GM12878 (cell line): ENCODE results near the gene C5. TPM values are rescaled to one million over a fixed set of nuclear protein-coding genes. Genes with fewer than 3 reads are reported as not detected.

ENCODE experiments used
- CREB1 ChIP-seq: IDR thresholded peaks from 2 replicates; pipeline ENCODE4 v1.6.1; 2012; ENCODE audit warnings: low read depth, mild to moderate bottlenecking, inconsistent platforms
- EED ChIP-seq: sonication (generic); IDR thresholded peaks from 2 replicates; pipeline ENCODE4 v1.6.1; 2016; ENCODE audit warnings: antibody characterized with exemption, low read depth
- ETV6 ChIP-seq, 2 experiments: fragments of 450-650 bp in 1 of 2; IDR thresholded peaks in 1 of 2; conservative IDR thresholded peaks in 1 of 2; 2 replicates each; pipeline ENCODE4 v1.6.1; 2014; ENCODE audit warnings: antibody characterized with exemption in 1 of 2, borderline replicate concordance in 1 of 2, low read depth in 1 of 2, mild to moderate bottlenecking in 1 of 2, moderate library complexity in 1 of 2
- HDGF ChIP-seq: fragments of 450-650 bp; IDR thresholded peaks from 2 replicates; pipeline ENCODE4 v1.6.1; 2016; ENCODE audit warnings: antibody characterized with exemption
- MXI1 ChIP-seq: fragments of 150-350 bp; IDR thresholded peaks from 2 replicates; pipeline ENCODE4 v1.6.1; 2011; ENCODE audit warnings: low read depth, mild to moderate bottlenecking, inconsistent platforms, low read length, improper control_type of control experiment
- MYC ChIP-seq: IDR thresholded peaks from 2 replicates; pipeline ENCODE4 v1.6.1; 2011; ENCODE audit warnings: mild to moderate bottlenecking, low read length, moderate library complexity, inconsistent platforms; ENCODE audit not compliant: insufficient read depth, insufficient replicate concordance, insufficient read length, severe bottlenecking
- NR2F1 ChIP-seq: fragments of 450-650 bp; conservative IDR thresholded peaks from 2 replicates; pipeline ENCODE4 v1.6.1; 2017; ENCODE audit warnings: mild to moderate bottlenecking
- NRF1 ChIP-seq: conservative IDR thresholded peaks from 2 replicates; pipeline ENCODE4 v1.6.1; 2011; ENCODE audit warnings: mild to moderate bottlenecking, low read depth, low read length, improper control_type of control experiment
- POLR2AphosphoS5 ChIP-seq: IDR thresholded peaks from 2 replicates; pipeline ENCODE4 v1.6.1; 2011; ENCODE audit warnings: mild to moderate bottlenecking, low read length, inconsistent platforms
- RUNX3 ChIP-seq: IDR thresholded peaks from 2 replicates; pipeline ENCODE4 v1.6.1; 2012; ENCODE audit warnings: low read length, inconsistent platforms
- SIN3A ChIP-seq: IDR thresholded peaks from 2 replicates; pipeline ENCODE4 v1.6.1; 2012; ENCODE audit warnings: low read depth, low read length, improper control_type of control experiment
- SMAD5 ChIP-seq: IDR thresholded peaks from 2 replicates; pipeline ENCODE4 v1.6.1; 2016; ENCODE audit warnings: antibody characterized with exemption, low read depth
- SP1 ChIP-seq: IDR thresholded peaks from one replicate; pipeline ENCODE4 v1.6.1; 2011; ENCODE audit warnings: low read depth, low read length
- STAT1 ChIP-seq: fragments of 450-650 bp; conservative IDR thresholded peaks from 2 replicates; pipeline ENCODE4 v1.6.1; 2014; ENCODE audit warnings: antibody characterized with exemption, mild to moderate bottlenecking
- TCF3 ChIP-seq: IDR thresholded peaks from 2 replicates; pipeline ENCODE4 v1.6.1; 2012; ENCODE audit warnings: low read depth, mild to moderate bottlenecking, low read length, borderline replicate concordance; ENCODE audit not compliant: insufficient read depth
- YBX1 ChIP-seq: fragments of 450-650 bp; IDR thresholded peaks from 2 replicates; pipeline ENCODE4 v1.6.1; 2016; ENCODE audit warnings: antibody characterized with exemption
- polyA plus RNA-seq, 11 experiments: library from polyadenylated mRNA; depleted of rRNA in 4 of 11; unstranded in 6 of 11; stranded (reverse) in 5 of 11; fragments of >200 nt; fragmentation: Nextera tagmentation in 4 of 11; fragmentation: Illumina TruSeq in 1 of 11; extraction: Ambion mirVana in 4 of 11; extraction: Trizol in 1 of 11; gene quantifications; 1 replicate in 1 of 11; 2 replicates in 10 of 11; pipeline versions ENCODE4 v1.2.1 to v1.2.3, GENCODE V29; 2011 to 2016; ENCODE audit warnings: inconsistent platforms in 2 of 11, missing spikeins in 2 of 11, low read depth in 1 of 11
- total RNA-seq, 4 experiments: library from RNA; depleted of rRNA in 3 of 4; stranded (reverse); fragments of >200 nt in 3 of 4; fragmentation: Illumina TruSeq in 1 of 4; extraction: Trizol in 1 of 4; gene quantifications; 2 replicates each; pipeline versions ENCODE4 v1.2.1 to v1.2.3, GENCODE V29; 2013 to 2021
- TF ChIP-seq, protein P1 (sequence below): fragments of 450-650 bp; IDR thresholded peaks from 2 replicates; pipeline ENCODE4 v1.6.1; 2016; ENCODE audit warnings: mild to moderate bottlenecking
- TF ChIP-seq, protein P2 (sequence below): fragments of 450-650 bp; IDR thresholded peaks from 2 replicates; pipeline ENCODE4 v1.6.1; 2017; ENCODE audit warnings: low read depth, mild to moderate bottlenecking, moderate library complexity
- TF ChIP-seq, protein P3 (sequence below): IDR thresholded peaks from 2 replicates; pipeline ENCODE4 v1.6.1; 2011; ENCODE audit warnings: low read depth, mild to moderate bottlenecking, low read length, moderate library complexity, borderline replicate concordance; ENCODE audit errors: extremely low read depth
- TF ChIP-seq, protein P4 (sequence below): fragments of 450-650 bp; IDR thresholded peaks from 2 replicates; pipeline ENCODE4 v1.6.1; 2017; ENCODE audit warnings: mild to moderate bottlenecking, moderate library complexity
- TF ChIP-seq, protein P5 (sequence below): fragments of 150-350 bp; IDR thresholded peaks from 2 replicates; pipeline ENCODE4 v1.6.1; 2014; ENCODE audit warnings: mild to moderate bottlenecking, low read depth, low read length

Gene C5
- total and polyA plus RNA-seq, 10 of the 15 experiments (the other 5 are each of a cell fraction or from before 2014, with no cell fraction given): 0.39 to 2.2 (median 1.2) TPM

DNA sequence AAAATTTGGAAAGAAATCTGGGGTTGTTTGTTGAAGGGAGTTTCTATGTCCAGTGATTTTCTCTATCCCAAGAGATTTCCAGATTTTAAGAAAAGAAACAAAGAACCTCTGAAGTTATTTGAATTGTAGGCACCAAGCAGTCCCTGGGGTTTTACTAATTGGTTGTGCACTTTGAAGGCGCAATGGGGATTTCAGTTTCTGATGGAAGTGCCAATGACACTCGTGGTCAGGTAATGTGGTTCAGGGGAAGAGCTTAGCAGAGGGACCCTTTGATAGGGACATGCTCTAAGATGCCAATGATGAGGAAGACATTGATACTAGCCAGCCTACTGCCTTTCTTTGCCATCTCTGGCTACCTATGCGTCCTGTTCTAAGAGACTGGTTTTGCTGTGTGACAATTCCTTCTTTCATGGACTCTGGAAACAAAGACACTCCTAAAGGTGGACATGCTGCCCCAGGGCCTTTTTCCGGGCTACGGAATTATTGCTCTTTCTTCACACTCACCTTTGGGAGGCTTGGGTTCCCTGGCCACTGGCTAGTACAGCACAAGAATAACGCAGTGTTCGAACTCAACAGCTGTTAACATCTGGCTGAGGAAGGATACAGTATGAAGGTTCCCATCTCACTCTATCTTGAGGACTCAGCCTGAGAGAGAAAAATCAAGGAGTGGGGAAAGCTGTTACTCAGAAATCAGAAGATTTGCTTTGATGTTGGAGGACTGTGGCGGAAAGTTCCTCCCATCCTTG lies 116.6 kb downstream of the C5 start (continued):
- TF ChIP-seq, protein P1, sequence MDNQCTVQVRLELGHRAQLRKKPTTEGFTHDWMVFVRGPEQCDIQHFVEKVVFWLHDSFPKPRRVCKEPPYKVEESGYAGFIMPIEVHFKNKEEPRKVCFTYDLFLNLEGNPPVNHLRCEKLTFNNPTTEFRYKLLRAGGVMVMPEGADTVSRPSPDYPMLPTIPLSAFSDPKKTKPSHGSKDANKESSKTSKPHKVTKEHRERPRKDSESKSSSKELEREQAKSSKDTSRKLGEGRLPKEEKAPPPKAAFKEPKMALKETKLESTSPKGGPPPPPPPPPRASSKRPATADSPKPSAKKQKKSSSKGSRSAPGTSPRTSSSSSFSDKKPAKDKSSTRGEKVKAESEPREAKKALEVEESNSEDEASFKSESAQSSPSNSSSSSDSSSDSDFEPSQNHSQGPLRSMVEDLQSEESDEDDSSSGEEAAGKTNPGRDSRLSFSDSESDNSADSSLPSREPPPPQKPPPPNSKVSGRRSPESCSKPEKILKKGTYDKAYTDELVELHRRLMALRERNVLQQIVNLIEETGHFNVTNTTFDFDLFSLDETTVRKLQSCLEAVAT: peak; percentile 71; the same call in 1 of the 2 replicates
- no peak for TF ChIP-seq NRF1
- TF ChIP-seq CREB1: no peak
- TF ChIP-seq TCF3: no peak
- TF ChIP-seq, protein P2, sequence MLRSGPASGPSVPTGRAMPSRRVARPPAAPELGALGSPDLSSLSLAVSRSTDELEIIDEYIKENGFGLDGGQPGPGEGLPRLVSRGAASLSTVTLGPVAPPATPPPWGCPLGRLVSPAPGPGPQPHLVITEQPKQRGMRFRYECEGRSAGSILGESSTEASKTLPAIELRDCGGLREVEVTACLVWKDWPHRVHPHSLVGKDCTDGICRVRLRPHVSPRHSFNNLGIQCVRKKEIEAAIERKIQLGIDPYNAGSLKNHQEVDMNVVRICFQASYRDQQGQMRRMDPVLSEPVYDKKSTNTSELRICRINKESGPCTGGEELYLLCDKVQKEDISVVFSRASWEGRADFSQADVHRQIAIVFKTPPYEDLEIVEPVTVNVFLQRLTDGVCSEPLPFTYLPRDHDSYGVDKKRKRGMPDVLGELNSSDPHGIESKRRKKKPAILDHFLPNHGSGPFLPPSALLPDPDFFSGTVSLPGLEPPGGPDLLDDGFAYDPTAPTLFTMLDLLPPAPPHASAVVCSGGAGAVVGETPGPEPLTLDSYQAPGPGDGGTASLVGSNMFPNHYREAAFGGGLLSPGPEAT: peak; percentile 75
- TF ChIP-seq NR2F1: 0 out of 2 replicates have a peak, but pooled peaks have one; percentile 22
- TF ChIP-seq MXI1: no peak
- TF ChIP-seq MYC: no peak
- no peak for TF ChIP-seq STAT1
- TF ChIP-seq YBX1: no peak
- TF ChIP-seq, protein P3, sequence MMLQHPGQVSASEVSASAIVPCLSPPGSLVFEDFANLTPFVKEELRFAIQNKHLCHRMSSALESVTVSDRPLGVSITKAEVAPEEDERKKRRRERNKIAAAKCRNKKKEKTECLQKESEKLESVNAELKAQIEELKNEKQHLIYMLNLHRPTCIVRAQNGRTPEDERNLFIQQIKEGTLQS: no peak
- TF ChIP-seq SP1: no peak
- TF ChIP-seq, protein P4, sequence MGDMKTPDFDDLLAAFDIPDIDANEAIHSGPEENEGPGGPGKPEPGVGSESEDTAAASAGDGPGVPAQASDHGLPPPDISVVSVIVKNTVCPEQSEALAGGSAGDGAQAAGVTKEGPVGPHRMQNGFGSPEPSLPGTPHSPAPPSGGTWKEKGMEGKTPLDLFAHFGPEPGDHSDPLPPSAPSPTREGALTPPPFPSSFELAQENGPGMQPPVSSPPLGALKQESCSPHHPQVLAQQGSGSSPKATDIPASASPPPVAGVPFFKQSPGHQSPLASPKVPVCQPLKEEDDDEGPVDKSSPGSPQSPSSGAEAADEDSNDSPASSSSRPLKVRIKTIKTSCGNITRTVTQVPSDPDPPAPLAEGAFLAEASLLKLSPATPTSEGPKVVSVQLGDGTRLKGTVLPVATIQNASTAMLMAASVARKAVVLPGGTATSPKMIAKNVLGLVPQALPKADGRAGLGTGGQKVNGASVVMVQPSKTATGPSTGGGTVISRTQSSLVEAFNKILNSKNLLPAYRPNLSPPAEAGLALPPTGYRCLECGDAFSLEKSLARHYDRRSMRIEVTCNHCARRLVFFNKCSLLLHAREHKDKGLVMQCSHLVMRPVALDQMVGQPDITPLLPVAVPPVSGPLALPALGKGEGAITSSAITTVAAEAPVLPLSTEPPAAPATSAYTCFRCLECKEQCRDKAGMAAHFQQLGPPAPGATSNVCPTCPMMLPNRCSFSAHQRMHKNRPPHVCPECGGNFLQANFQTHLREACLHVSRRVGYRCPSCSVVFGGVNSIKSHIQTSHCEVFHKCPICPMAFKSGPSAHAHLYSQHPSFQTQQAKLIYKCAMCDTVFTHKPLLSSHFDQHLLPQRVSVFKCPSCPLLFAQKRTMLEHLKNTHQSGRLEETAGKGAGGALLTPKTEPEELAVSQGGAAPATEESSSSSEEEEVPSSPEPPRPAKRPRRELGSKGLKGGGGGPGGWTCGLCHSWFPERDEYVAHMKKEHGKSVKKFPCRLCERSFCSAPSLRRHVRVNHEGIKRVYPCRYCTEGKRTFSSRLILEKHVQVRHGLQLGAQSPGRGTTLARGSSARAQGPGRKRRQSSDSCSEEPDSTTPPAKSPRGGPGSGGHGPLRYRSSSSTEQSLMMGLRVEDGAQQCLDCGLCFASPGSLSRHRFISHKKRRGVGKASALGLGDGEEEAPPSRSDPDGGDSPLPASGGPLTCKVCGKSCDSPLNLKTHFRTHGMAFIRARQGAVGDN: peak; percentile 74
- TF ChIP-seq SMAD5: no peak
- TF ChIP-seq SIN3A: no peak
- TF ChIP-seq, protein P5, sequence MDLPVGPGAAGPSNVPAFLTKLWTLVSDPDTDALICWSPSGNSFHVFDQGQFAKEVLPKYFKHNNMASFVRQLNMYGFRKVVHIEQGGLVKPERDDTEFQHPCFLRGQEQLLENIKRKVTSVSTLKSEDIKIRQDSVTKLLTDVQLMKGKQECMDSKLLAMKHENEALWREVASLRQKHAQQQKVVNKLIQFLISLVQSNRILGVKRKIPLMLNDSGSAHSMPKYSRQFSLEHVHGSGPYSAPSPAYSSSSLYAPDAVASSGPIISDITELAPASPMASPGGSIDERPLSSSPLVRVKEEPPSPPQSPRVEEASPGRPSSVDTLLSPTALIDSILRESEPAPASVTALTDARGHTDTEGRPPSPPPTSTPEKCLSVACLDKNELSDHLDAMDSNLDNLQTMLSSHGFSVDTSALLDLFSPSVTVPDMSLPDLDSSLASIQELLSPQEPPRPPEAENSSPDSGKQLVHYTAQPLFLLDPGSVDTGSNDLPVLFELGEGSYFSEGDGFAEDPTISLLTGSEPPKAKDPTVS: no peak
- TF ChIP-seq ETV6 (conservative IDR thresholded peaks at IDR 0.05 in 1 of 2, IDR thresholded peaks at IDR 0.05 in 1 of 2; ENCODE audit: borderline replicate concordance in 1 of 2, low read depth in 1 of 2): no peak
- 0 out of 2 replicates have a peak, but pooled peaks have one; percentile 27 for TF ChIP-seq HDGF
- TF ChIP-seq POLR2AphosphoS5: 0 out of 2 replicates have a peak, but pooled peaks have one; percentile 24
- TF ChIP-seq RUNX3: no peak
- peak; percentile 66 for TF ChIP-seq EED
